ENCODE measurements around the gene MSI2. TPM values are rescaled to one million over a fixed set of nuclear protein-coding genes. Genes with fewer than 3 reads are reported as not detected.

MSI2 gene
- total RNA-seq, 1 donor from 2014 or later: 67.9 TPM

DNA sequence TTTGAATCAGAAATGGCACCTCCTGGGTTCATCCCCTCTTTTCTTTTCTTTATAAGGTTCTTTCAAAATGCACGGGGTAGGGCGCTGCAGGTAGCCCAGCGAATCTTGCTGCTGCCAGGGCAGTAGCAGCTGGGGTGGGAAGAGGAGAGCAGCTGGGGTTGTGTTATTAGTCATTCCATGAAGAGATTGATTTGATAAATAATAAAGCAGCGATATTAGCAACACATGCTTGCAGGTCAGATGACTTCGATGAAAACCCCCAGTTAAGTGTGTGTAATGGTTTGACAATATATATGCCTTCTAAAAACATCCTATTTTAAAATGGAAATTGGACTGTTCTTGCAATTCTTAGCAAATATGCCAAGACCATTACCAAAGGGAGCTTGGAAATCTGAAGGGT lies 288.1 kb downstream of the MSI2 start:
- Mint-ChIP-seq H3K9me3 (ENCODE audit: unreplicated experiment) (peaks cover 2% of the 10 kb centered on the region), H3K27ac (ENCODE audit: unreplicated experiment) (no peak overlapping the region)
- FAIRE-seq: no peak

DNA sequence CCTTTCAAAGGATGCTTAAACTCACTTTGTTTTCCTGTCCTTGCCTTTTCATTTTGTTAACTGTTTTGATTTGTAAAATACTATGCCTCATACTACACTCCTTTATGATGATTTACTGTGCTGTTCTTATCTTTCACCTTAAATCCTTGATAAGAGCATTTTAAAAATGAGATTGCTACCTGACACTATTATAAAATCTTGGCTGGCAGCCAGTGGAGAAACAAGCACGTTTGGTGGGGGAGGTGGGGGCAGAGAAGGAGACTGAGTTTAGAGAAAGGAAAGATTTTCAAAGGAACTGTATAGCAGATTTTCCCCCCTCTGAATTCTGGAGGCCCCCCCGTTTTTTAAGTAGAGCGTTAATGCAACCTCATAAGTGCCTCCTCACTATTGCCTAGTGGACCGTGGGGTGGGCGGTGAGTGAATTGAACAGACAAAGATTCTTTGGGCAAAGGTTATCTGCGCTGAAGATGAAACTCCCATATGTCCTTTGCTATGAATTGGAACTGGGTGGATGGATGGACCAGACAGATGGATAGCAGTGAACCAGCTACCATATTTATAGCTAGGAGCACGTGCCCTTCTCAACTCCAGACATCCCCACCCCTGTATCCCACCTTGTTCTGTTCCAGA lies 288.6 kb downstream of the MSI2 start:
- H3K9me3 Mint-ChIP-seq (ENCODE audit: unreplicated experiment): peaks cover 2% of the 10 kb centered on the region
- Histone ChIP-seq H3K4me2 (ENCODE audit: low read length) (no peak overlapping the region), H3K27ac (ENCODE audit: low read depth, low read length) (no peak overlapping the region), H3K4me1 (ENCODE audit: insufficient read depth, low read length) (peaks cover 23% of the 10 kb centered on the region), H3K4me3 (ENCODE audit: insufficient read depth, low read depth, low read length) (no peak overlapping the region), H3K9me3 (ENCODE audit: insufficient read depth, low read depth, low read length) (no peaks in the 10 kb centered on the region), H3K27me3 (ENCODE audit: insufficient read depth, low read length) (no peaks in the 10 kb centered on the region), H2AFZ (ENCODE audit: low read depth, low read length) (no peak overlapping the region), H4K20me1 (ENCODE audit: insufficient read depth, low read length) (peaks cover 8% of the 10 kb centered on the region), H3K9ac (ENCODE audit: low read length) (no peak overlapping the region), H3K36me3 (ENCODE audit: insufficient read depth, low read length) (no peaks in the 10 kb centered on the region), H3K79me2 (ENCODE audit: insufficient read depth, low read length) (no peaks in the 10 kb centered on the region)
- no peak overlapping the region for H3K27ac Mint-ChIP-seq (ENCODE audit: unreplicated experiment)
- FAIRE-seq: no peak
- no peak overlapping the region for H3K4me3 Mint-ChIP-seq (ENCODE audit: unreplicated experiment)
- TF ChIP-seq, protein P1, sequence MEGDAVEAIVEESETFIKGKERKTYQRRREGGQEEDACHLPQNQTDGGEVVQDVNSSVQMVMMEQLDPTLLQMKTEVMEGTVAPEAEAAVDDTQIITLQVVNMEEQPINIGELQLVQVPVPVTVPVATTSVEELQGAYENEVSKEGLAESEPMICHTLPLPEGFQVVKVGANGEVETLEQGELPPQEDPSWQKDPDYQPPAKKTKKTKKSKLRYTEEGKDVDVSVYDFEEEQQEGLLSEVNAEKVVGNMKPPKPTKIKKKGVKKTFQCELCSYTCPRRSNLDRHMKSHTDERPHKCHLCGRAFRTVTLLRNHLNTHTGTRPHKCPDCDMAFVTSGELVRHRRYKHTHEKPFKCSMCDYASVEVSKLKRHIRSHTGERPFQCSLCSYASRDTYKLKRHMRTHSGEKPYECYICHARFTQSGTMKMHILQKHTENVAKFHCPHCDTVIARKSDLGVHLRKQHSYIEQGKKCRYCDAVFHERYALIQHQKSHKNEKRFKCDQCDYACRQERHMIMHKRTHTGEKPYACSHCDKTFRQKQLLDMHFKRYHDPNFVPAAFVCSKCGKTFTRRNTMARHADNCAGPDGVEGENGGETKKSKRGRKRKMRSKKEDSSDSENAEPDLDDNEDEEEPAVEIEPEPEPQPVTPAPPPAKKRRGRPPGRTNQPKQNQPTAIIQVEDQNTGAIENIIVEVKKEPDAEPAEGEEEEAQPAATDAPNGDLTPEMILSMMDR (IDR thresholded peaks at IDR 0.05; ENCODE audit: insufficient read depth, low read depth, low read length): no peak
- TF ChIP-seq EZH2 (IDR thresholded peaks at IDR 0.05; ENCODE audit: insufficient read depth, low read length): no peak
- peaks cover 8% of the 10 kb centered on the region for H3K36me3 Mint-ChIP-seq (ENCODE audit: low read depth, unreplicated experiment)
- H3K27me3 Mint-ChIP-seq (ENCODE audit: low read depth, unreplicated experiment): no peaks in the 10 kb centered on the region
- no peak for DNase-seq (ENCODE audit: low read depth)
- H3K4me1 Mint-ChIP-seq (ENCODE audit: low read depth, unreplicated experiment): peaks cover 12% of the 10 kb centered on the region

More for the DNA sequence above, 288.1 kb downstream of the MSI2 start:
- H3K36me3 Mint-ChIP-seq (ENCODE audit: low read depth, unreplicated experiment): peaks cover 8% of the 10 kb centered on the region
- no peak overlapping the region for H2AFZ ChIP-seq (ENCODE audit: low read depth, low read length)
- H3K4me2 ChIP-seq (ENCODE audit: low read length): no peak overlapping the region
- no peak for DNase-seq (ENCODE audit: low read depth)
- no peaks in the 10 kb centered on the region for H3K9me3 ChIP-seq (ENCODE audit: insufficient read depth, low read depth, low read length)
- H3K27ac ChIP-seq (ENCODE audit: low read depth, low read length): no peak overlapping the region
- H3K4me3 ChIP-seq (ENCODE audit: insufficient read depth, low read depth, low read length): no peak overlapping the region
- H3K27me3 ChIP-seq (ENCODE audit: insufficient read depth, low read length): no peaks in the 10 kb centered on the region
- no peak overlapping the region for H3K9ac ChIP-seq (ENCODE audit: low read length)
- H4K20me1 ChIP-seq (ENCODE audit: insufficient read depth, low read length): peaks cover 3% of the 10 kb centered on the region
- no peaks in the 10 kb centered on the region for H3K79me2 ChIP-seq (ENCODE audit: insufficient read depth, low read length)
- no peaks in the 10 kb centered on the region for H3K36me3 ChIP-seq (ENCODE audit: insufficient read depth, low read length)
- peaks cover 14% of the 10 kb centered on the region for H3K4me1 Mint-ChIP-seq (ENCODE audit: low read depth, unreplicated experiment)
- TF ChIP-seq, protein P1 (IDR thresholded peaks at IDR 0.05; ENCODE audit: insufficient read depth, low read depth, low read length): no peak
- no peak for TF ChIP-seq EZH2 (IDR thresholded peaks at IDR 0.05; ENCODE audit: insufficient read depth, low read length)
- H3K4me3 Mint-ChIP-seq (ENCODE audit: unreplicated experiment): no peak overlapping the region
- H3K27me3 Mint-ChIP-seq (ENCODE audit: low read depth, unreplicated experiment): no peaks in the 10 kb centered on the region
- H3K4me1 ChIP-seq (ENCODE audit: insufficient read depth, low read length): peaks cover 23% of the 10 kb centered on the region

DNA sequence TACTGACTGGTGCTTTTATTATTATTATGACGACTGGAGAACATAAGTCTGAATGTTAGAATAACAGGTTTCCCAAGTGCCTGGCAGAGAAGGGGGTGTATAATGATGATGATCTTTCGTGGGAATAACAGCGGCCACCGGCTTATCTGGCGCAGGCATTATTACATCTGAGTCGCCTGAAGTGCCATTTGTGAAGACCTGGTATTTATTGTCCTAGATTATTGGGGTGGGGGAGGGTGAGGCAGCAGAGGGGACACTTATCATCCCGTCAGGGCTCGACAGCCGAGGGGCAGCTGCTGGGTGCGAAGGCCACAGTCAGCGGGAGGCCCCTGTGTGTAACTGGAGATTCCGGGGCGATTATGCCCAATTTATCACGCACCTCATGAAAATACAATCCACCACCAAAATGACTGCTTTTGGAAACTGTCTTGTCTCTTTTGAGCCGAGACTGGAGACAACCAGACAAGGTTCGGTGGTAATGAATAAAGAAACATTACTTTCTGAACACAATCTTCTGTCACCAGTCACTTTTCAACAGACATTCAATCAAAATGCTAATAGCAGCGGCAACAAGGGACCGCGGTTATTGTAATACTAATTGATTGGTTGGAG lies 289.5 kb downstream of the MSI2 start:
- Mint-ChIP-seq H3K4me1 (ENCODE audit: low read depth, unreplicated experiment) (peaks cover 14% of the 10 kb centered on the region), H3K9me3 (ENCODE audit: unreplicated experiment) (peaks cover 2% of the 10 kb centered on the region), H3K36me3 (ENCODE audit: low read depth, unreplicated experiment) (peaks cover 8% of the 10 kb centered on the region), H3K27me3 (ENCODE audit: low read depth, unreplicated experiment) (no peaks in the 10 kb centered on the region), H3K4me3 (ENCODE audit: unreplicated experiment) (no peak overlapping the region), H3K27ac (ENCODE audit: unreplicated experiment) (no peak overlapping the region)
- Histone ChIP-seq H3K4me2 (ENCODE audit: low read length) (no peak overlapping the region), H3K27me3 (ENCODE audit: insufficient read depth, low read length) (no peaks in the 10 kb centered on the region), H3K36me3 (ENCODE audit: insufficient read depth, low read length) (no peaks in the 10 kb centered on the region), H3K4me3 (ENCODE audit: insufficient read depth, low read depth, low read length) (no peak overlapping the region), H4K20me1 (ENCODE audit: insufficient read depth, low read length) (peaks cover 8% of the 10 kb centered on the region), H3K9me3 (ENCODE audit: insufficient read depth, low read depth, low read length) (no peaks in the 10 kb centered on the region), H3K79me2 (ENCODE audit: insufficient read depth, low read length) (no peaks in the 10 kb centered on the region), H3K4me1 (ENCODE audit: insufficient read depth, low read length) (peaks cover 23% of the 10 kb centered on the region), H3K9ac (ENCODE audit: low read length) (no peak overlapping the region), H3K27ac (ENCODE audit: low read depth, low read length) (no peak overlapping the region), H2AFZ (ENCODE audit: low read depth, low read length) (no peak overlapping the region)
- no peak for FAIRE-seq
- no peak for TF ChIP-seq EZH2 (IDR thresholded peaks at IDR 0.05; ENCODE audit: insufficient read depth, low read length)
- TF ChIP-seq, protein P1 (IDR thresholded peaks at IDR 0.05; ENCODE audit: insufficient read depth, low read depth, low read length): no peak
- no peak for DNase-seq (ENCODE audit: low read depth)
